Tibial nerve (tissue), 4 donors: ENCODE results near the gene SLC25A47.
"Not testable (repeated sequence)": the region's sequence is repeated elsewhere in the genome, so short reads cannot be mapped to it uniquely, and the experiment has no call there.

Experiments
- EP300 ChIP-seq, 2 donors: sonication (generic); formaldehyde crosslinking; IDR thresholded peaks; one replicate each; pipeline ENCODE4 v1.6.1; 2017; ENCODE audit warnings: antibody characterized with exemption in 2 of 2, mild to moderate bottlenecking in 1 of 2
- POLR2A ChIP-seq, 2 donors: fragments of 450-650 bp; IDR thresholded peaks; one replicate each; pipeline ENCODE4 v1.6.1; 2017; ENCODE audit warnings: antibody characterized with exemption in 2 of 2, mild to moderate bottlenecking in 2 of 2, moderate library complexity in 2 of 2
- TF ChIP-seq, protein P1 (sequence below), 5 experiments: fragments of 200-600 bp in 3 of 5; fragments of 450-650 bp in 2 of 5; sonication (generic) in 3 of 5; IDR thresholded peaks; one replicate each; pipeline ENCODE4 v1.5.1; 2016 to 2019; ENCODE audit warnings: antibody characterized with exemption in 5 of 5, mild to moderate bottlenecking in 3 of 5, moderate library complexity in 2 of 5

DNA sequence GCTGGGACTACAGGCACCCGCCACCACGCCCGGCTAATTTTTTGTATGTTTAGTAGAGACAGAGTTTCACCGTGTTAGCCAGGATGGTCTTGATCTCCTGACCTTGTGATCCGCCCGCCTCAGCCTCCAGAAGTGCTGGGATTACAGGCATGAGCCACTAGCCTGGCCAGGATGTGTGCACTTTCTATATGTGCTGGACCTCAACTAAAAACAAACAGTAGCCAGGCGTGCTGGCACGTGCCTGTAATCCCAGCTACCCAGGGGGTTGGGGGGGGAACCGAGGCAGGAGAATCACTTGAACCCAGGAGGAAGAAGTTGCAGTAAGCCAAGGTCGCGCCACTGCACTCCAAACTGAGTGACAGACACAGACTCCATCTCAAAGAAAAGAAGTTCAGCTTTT, 26.4 kb upstream of the SLC25A47 start:
- TF ChIP-seq POLR2A, EP300 (IDR thresholded peaks at IDR 0.05): not testable (repeated sequence)
- TF ChIP-seq, protein P1, sequence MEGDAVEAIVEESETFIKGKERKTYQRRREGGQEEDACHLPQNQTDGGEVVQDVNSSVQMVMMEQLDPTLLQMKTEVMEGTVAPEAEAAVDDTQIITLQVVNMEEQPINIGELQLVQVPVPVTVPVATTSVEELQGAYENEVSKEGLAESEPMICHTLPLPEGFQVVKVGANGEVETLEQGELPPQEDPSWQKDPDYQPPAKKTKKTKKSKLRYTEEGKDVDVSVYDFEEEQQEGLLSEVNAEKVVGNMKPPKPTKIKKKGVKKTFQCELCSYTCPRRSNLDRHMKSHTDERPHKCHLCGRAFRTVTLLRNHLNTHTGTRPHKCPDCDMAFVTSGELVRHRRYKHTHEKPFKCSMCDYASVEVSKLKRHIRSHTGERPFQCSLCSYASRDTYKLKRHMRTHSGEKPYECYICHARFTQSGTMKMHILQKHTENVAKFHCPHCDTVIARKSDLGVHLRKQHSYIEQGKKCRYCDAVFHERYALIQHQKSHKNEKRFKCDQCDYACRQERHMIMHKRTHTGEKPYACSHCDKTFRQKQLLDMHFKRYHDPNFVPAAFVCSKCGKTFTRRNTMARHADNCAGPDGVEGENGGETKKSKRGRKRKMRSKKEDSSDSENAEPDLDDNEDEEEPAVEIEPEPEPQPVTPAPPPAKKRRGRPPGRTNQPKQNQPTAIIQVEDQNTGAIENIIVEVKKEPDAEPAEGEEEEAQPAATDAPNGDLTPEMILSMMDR (IDR thresholded peaks at IDR 0.05) = not testable (repeated sequence)
